Measurements from ENCODE around the gene SERPINF2. TPM values are rescaled to one million over a fixed set of nuclear protein-coding genes. Genes with fewer than 3 reads are reported as not detected.
A peak's percentile ranks its signal among the peaks of the same experiment; 100 is the strongest.

SERPINF2 gene
- total and polyA plus RNA-seq, 10 donors, result 1.6 to 7.9 (median 5.0) TPM

GRCh38 chr17:1787301-1787902, 44.7 kb downstream of the SERPINF2 start:
- no peak for TF ChIP-seq CTCF (IDR thresholded peaks at IDR 0.05 in 8 of 11, conservative IDR thresholded peaks at IDR 0.05 in 3 of 11)
- TF ChIP-seq POLR2A (IDR thresholded peaks at IDR 0.05), result no peak
- TF ChIP-seq POLR2AphosphoS5 (IDR thresholded peaks at IDR 0.05), result no peak
- Histone ChIP-seq H3K27ac (peak overlapping the region in 6 of 8 donors; percentile 10 to 95 (median 61)), H3K9me3 (no peaks in the 10 kb centered on the region), H3K36me3 (peaks cover 0 to 63% (median 18%) of the 10 kb centered on the region in 6 donors), H3K4me1 (peaks cover 12 to 38% (median 31%) of the 10 kb centered on the region in 6 donors), H3K4me3 (no peak overlapping the region), H3K27me3 (replicated peaks in 1 of 7) (no peaks in the 10 kb centered on the region)
- intact Hi-C loops (cut with DNase I; ENCODE audit: low total_unique reads), result loop anchor here (5.0 kb wide), 1 partner anchor 115 kb away; no protein-coding TSS in a partner anchor
- WGBS, 5 donors, result 85 to 91% (median 90%) methylated on average over 16 of the region's 16 CpGs
- peak; percentile 42 for DNase-seq

- no peaks in the 10 kb centered on the region for H3K9me3 ChIP-seq
- no peak overlapping the region for H3K27ac ChIP-seq
- peaks cover 0 to 51% (median 18%) of the 10 kb centered on the region in 6 donors for H3K36me3 ChIP-seq
- WGBS, 5 donors, result 71 to 84% (median 77%) methylated on average over 5 of the region's 5 CpGs
- H3K4me3 ChIP-seq, result no peak overlapping the region
- TF ChIP-seq POLR2AphosphoS5 (IDR thresholded peaks at IDR 0.05) (no peak), POLR2A (IDR thresholded peaks at IDR 0.05) (no peak), CTCF (IDR thresholded peaks at IDR 0.05 in 8 of 11, conservative IDR thresholded peaks at IDR 0.05 in 3 of 11) (no peak)
- intact Hi-C loops (cut with DNase I; ENCODE audit: low total_unique reads), result loop anchor here (5.0 kb wide), 1 partner anchor 118 kb away; no protein-coding TSS in a partner anchor
- no peaks in the 10 kb centered on the region for H3K27me3 ChIP-seq (replicated peaks in 1 of 7)
- DNase-seq, result peak; percentile 13
- peaks cover 0 to 15% (median 9%) of the 10 kb centered on the region in 6 donors for H3K4me1 ChIP-seq
These were observed 47.3 kb downstream of the SERPINF2 start for GRCh38 chr17:1789936-1790335.

- peaks cover 0 to 42% (median 0%) of the 10 kb centered on the region in 6 donors for H3K36me3 ChIP-seq
- no peaks in the 10 kb centered on the region for H3K9me3 ChIP-seq
- H3K27me3 ChIP-seq (replicated peaks in 1 of 7), result no peaks in the 10 kb centered on the region
- DNase-seq, result peak; percentile 25
- H3K4me1 ChIP-seq, result no peaks in the 10 kb centered on the region
- intact Hi-C loops (cut with DNase I; ENCODE audit: low total_unique reads), result no loop called here
- no peak for TF ChIP-seq CTCF (IDR thresholded peaks at IDR 0.05 in 8 of 11, conservative IDR thresholded peaks at IDR 0.05 in 3 of 11)
- no peak for TF ChIP-seq POLR2AphosphoS5 (IDR thresholded peaks at IDR 0.05)
- no peak for TF ChIP-seq POLR2A (IDR thresholded peaks at IDR 0.05)
- no peak overlapping the region for H3K4me3 ChIP-seq
- WGBS, 5 donors, result 84 to 93% (median 91%) methylated on average over 23 of the region's 23 CpGs
- no peak overlapping the region for H3K27ac ChIP-seq
These were observed 50.1 kb downstream of the SERPINF2 start for GRCh38 chr17:1792495-1793446.

GRCh38 chr17:1793447-1793806, 50.8 kb downstream of the SERPINF2 start:
- intact Hi-C loops (cut with DNase I; ENCODE audit: low total_unique reads), result no loop called here
- Histone ChIP-seq H3K4me3 (no peak overlapping the region), H3K9me3 (no peaks in the 10 kb centered on the region), H3K4me1 (no peaks in the 10 kb centered on the region), H3K27me3 (replicated peaks in 1 of 7) (no peaks in the 10 kb centered on the region), H3K27ac (no peak overlapping the region), H3K36me3 (peaks cover 0 to 44% (median 0%) of the 10 kb centered on the region in 6 donors)
- no peak for DNase-seq
- TF ChIP-seq POLR2AphosphoS5 (IDR thresholded peaks at IDR 0.05) (no peak), POLR2A (IDR thresholded peaks at IDR 0.05) (no peak), CTCF (IDR thresholded peaks at IDR 0.05 in 8 of 11, conservative IDR thresholded peaks at IDR 0.05 in 3 of 11) (no peak)
- 77 to 88% (median 86%) methylated on average over 1 of the region's 1 CpG for WGBS, 5 donors

All from spleen (tissue), 11 donors.